OCI-LY7 (cell line): ENCODE data around the gene RBM6. TPM values are rescaled to one million over a fixed set of nuclear protein-coding genes. Genes with fewer than 3 reads are reported as not detected.

ENCODE experiments used
- BruUV-seq: library from RNA; stranded (reverse); fragments of 400-500 nt; replicated peaks from 2 replicates; lab custom pipeline; 2021; lab: Mats Ljungman, UMichigan
- CTCF ChIA-PET: fragments of 300-600 bp; sonication (Branson Sonifier 250); formaldehyde crosslinking; loops from one replicate; lab custom pipeline; 2022; ENCODE audit warnings: antibody characterized with exemption; ENCODE audit not compliant: unreplicated experiment; lab: Charles Lee
- POLR2A ChIA-PET: fragments of 300-600 bp; sonication (Branson Sonifier 250); formaldehyde crosslinking; loops from one replicate; lab custom pipeline; 2022; ENCODE audit warnings: antibody characterized with exemption; lab: Charles Lee
- DNase-seq: peaks from one replicate; pipeline ENCODE4 v3.0.0-alpha.2; 2015; ENCODE audit warnings: low spot score
- H2AFZ ChIP-seq: fragments of 200-600 bp; sonication (generic), shearing (Covaris generic); 2 replicates; pipeline ENCODE4 v1.6.1; 2014; ENCODE audit warnings: mild to moderate bottlenecking, antibody characterized with exemption, low read length, moderate library complexity
- H3K27ac ChIP-seq: fragments of 200-600 bp; sonication (generic); 2 replicates; pipeline ENCODE4 v1.5.1; 2014; ENCODE audit warnings: mixed run types, low read depth, mild to moderate bottlenecking, moderate library complexity, low read length, inconsistent platforms; ENCODE audit not compliant: poor library complexity, severe bottlenecking
- H3K36me3 ChIP-seq: fragments of 200-600 bp; sonication (generic); 2 replicates; pipeline ENCODE4 v1.6.1; 2014; ENCODE audit warnings: mild to moderate bottlenecking, antibody characterized with exemption, low read length, moderate library complexity, mixed read lengths; ENCODE audit not compliant: insufficient read depth
- H3K4me1 ChIP-seq: fragments of 200-600 bp; sonication (generic); 2 replicates; pipeline ENCODE4 v1.5.1; 2014; ENCODE audit warnings: mild to moderate bottlenecking, low read length; ENCODE audit not compliant: insufficient read depth, poor library complexity, severe bottlenecking
- H3K4me2 ChIP-seq: fragments of 200-600 bp; sonication (generic); 2 replicates; pipeline ENCODE4 v1.6.1; 2014; ENCODE audit warnings: mild to moderate bottlenecking, low read length
- H3K4me3 ChIP-seq: fragments of 200-600 bp; sonication (generic); 2 replicates; pipeline ENCODE4 v1.5.1; 2014; ENCODE audit warnings: mild to moderate bottlenecking, low read depth, low read length; ENCODE audit not compliant: poor library complexity, severe bottlenecking
- H3K79me2 ChIP-seq: fragments of 200-600 bp; sonication (generic); 2 replicates; pipeline ENCODE4 v1.6.1; 2016; ENCODE audit warnings: low read depth, mild to moderate bottlenecking, low read length, moderate library complexity, mixed read lengths; ENCODE audit not compliant: insufficient read depth
- H3K9me2 ChIP-seq: fragments of 200-600 bp; sonication (generic); 2 replicates; pipeline ENCODE4 v1.6.1; 2016; ENCODE audit warnings: mild to moderate bottlenecking, low read length, mixed read lengths; ENCODE audit not compliant: insufficient read depth
- H3K9me3 ChIP-seq: fragments of 200-600 bp; sonication (generic); 2 replicates; pipeline ENCODE4 v1.6.1; 2014; ENCODE audit warnings: mild to moderate bottlenecking, mixed run types, low read length, mixed read lengths
- H4K20me1 ChIP-seq: fragments of 200-600 bp; sonication (generic); 2 replicates; pipeline ENCODE4 v1.6.1; 2014; ENCODE audit warnings: mild to moderate bottlenecking, antibody characterized with exemption, low read length, moderate library complexity, mixed read lengths; ENCODE audit not compliant: insufficient read depth
- CTCF ChIP-seq: fragments of 200-600 bp; sonication (generic); conservative IDR thresholded peaks from 2 replicates; pipeline ENCODE4 v1.5.1; 2014; ENCODE audit warnings: mild to moderate bottlenecking, antibody characterized with exemption, low read length, moderate library complexity, mixed read lengths
- EZH2phosphoT487 ChIP-seq: fragments of 200-600 bp; sonication (generic); IDR thresholded peaks from 2 replicates; pipeline ENCODE4 v1.6.1; 2018; ENCODE audit warnings: low read depth, borderline replicate concordance, mild to moderate bottlenecking, mixed run types, antibody characterized with exemption, low read length, moderate library complexity, mixed read lengths
- intact Hi-C: fragments of 100-400 bp; cut with micrococcal nuclease; formaldehyde crosslinking; loops from one replicate; pipeline ENCODE4 v1.10.0; 2022; ENCODE audit not compliant: unreplicated experiment
- total RNA-seq, 2 experiments: library from RNA; depleted of rRNA in 1 of 2; stranded (reverse); fragments of >200 nt in 1 of 2; shearing (Covaris generic) in 1 of 2; gene quantifications; 2 replicates each; pipeline ENCODE4 v1.2.3, GENCODE V29; 2014 to 2022

Gene RBM6
- total RNA-seq, 2 experiments from 2014 or later: 83.7 to 185 TPM

- TF ChIP-seq EZH2phosphoT487 (no peak), CTCF (no peak)
- BruUV-seq: no TSS peak
- DNase-seq: no peak
- peaks cover 18% of the 10 kb centered on the region for H3K4me1 ChIP-seq
- no peak overlapping the region for H3K27ac ChIP-seq
- ChIA-PET CTCF (no interaction called here), POLR2A (interaction anchor here (0.6 kb wide), 1 partner anchor 117 kb away, joined by 3 read pairs; no protein-coding TSS in a partner anchor)
- intact Hi-C loops: no loop called here
- peaks cover 51% of the 10 kb centered on the region for H3K79me2 ChIP-seq
- peak overlapping the region; percentile 96 for H3K4me3 ChIP-seq
- H3K4me2 ChIP-seq: peak overlapping the region; percentile 70
- H3K36me3 ChIP-seq: peaks cover 64% of the 10 kb centered on the region
- H3K9me3 ChIP-seq: no peaks in the 10 kb centered on the region
- no peaks in the 10 kb centered on the region for H3K9me2 ChIP-seq
- H2AFZ ChIP-seq: no peak overlapping the region
- H4K20me1 ChIP-seq: peaks cover 18% of the 10 kb centered on the region
Observed at GRCh38 chr3:50090984-50091383, 151.0 kb downstream of the RBM6 start.

- H3K9me3 ChIP-seq: no peaks in the 10 kb centered on the region
- H4K20me1 ChIP-seq: peaks cover 10% of the 10 kb centered on the region
- no peak overlapping the region for H2AFZ ChIP-seq
- no TSS peak for BruUV-seq
- intact Hi-C loops: no loop called here
- peaks cover 38% of the 10 kb centered on the region for H3K79me2 ChIP-seq
- ChIA-PET CTCF (no interaction called here), POLR2A (interaction anchor here (1.2 to 2.3 kb wide), 2 partner anchors 16 to 21 kb away, joined by 4 to 6 read pairs; no protein-coding TSS in a partner anchor)
- DNase-seq: no peak
- H3K4me1 ChIP-seq: peaks cover 9% of the 10 kb centered on the region
- TF ChIP-seq EZH2phosphoT487 (no peak), CTCF (no peak)
- no peak overlapping the region for H3K27ac ChIP-seq
- H3K4me2 ChIP-seq: no peak overlapping the region
- no peak overlapping the region for H3K4me3 ChIP-seq
- peaks cover 99% of the 10 kb centered on the region for H3K36me3 ChIP-seq
- no peaks in the 10 kb centered on the region for H3K9me2 ChIP-seq
Observed at GRCh38 chr3:50095352-50095998, 155.5 kb downstream of the RBM6 start.

- H3K36me3 ChIP-seq: peaks cover 99% of the 10 kb centered on the region
- no peaks in the 10 kb centered on the region for H3K9me3 ChIP-seq
- TF ChIP-seq CTCF (no peak), EZH2phosphoT487 (no peak)
- intact Hi-C loops: no loop called here
- H3K79me2 ChIP-seq: peaks cover 10% of the 10 kb centered on the region; the same call in 1 of the 2 replicates
- BruUV-seq: no TSS peak
- no peak overlapping the region for H2AFZ ChIP-seq
- H3K4me3 ChIP-seq: no peak overlapping the region
- H3K4me2 ChIP-seq: no peak overlapping the region
- DNase-seq: no peak
- H3K4me1 ChIP-seq: no peaks in the 10 kb centered on the region
- no peak overlapping the region for H3K27ac ChIP-seq
- no peaks in the 10 kb centered on the region for H3K9me2 ChIP-seq
- ChIA-PET POLR2A (interaction anchor here (0.7 kb wide), 2 partner anchors 26 to 377 kb away, joined by 3 to 4 read pairs; no protein-coding TSS in a partner anchor), CTCF (no interaction called here)
- no peaks in the 10 kb centered on the region; the same call in 1 of the 2 replicates for H4K20me1 ChIP-seq
Observed at GRCh38 chr3:50100386-50100785, 160.4 kb downstream of the RBM6 start.
